Kidney epithelial cell (primary cell): ENCODE results near the gene PAX6. TPM values are rescaled to one million over a fixed set of nuclear protein-coding genes. Genes with fewer than 3 reads are reported as not detected.

Experiments
- DNase-seq: peaks from one replicate; pipeline ENCODE4 v3.0.0-alpha.2; 2010; ENCODE audit warnings: low read depth
- H3K27me3 ChIP-seq: 2 replicates; pipeline ENCODE4 v1.6.0; 2011; ENCODE audit warnings: low read length; ENCODE audit not compliant: control insufficient read depth, insufficient read depth
- H3K36me3 ChIP-seq: 2 replicates; pipeline ENCODE4 v1.5.1; 2011; ENCODE audit warnings: low read length; ENCODE audit not compliant: control insufficient read depth, insufficient read depth
- H3K4me3 ChIP-seq: 2 replicates; pipeline ENCODE4 v1.5.1; 2011; ENCODE audit warnings: low read depth, mild to moderate bottlenecking, control low read depth, low read length
- total RNA-seq: library from RNA; depleted of rRNA; stranded (reverse); fragments of >200 nt; gene quantifications from 2 replicates; pipeline ENCODE4 v1.2.3, GENCODE V29; 2015
- TF ChIP-seq, protein P1 (sequence below): IDR thresholded peaks from 2 replicates; pipeline ENCODE4 v1.5.1; 2011; ENCODE audit warnings: mild to moderate bottlenecking, moderate library complexity, low read length, control low read depth, inconsistent platforms; ENCODE audit not compliant: insufficient read depth, poor library complexity, severe bottlenecking

The PAX6 gene
- total RNA-seq, 1 donor from 2014 or later = 1.1 TPM

DNA sequence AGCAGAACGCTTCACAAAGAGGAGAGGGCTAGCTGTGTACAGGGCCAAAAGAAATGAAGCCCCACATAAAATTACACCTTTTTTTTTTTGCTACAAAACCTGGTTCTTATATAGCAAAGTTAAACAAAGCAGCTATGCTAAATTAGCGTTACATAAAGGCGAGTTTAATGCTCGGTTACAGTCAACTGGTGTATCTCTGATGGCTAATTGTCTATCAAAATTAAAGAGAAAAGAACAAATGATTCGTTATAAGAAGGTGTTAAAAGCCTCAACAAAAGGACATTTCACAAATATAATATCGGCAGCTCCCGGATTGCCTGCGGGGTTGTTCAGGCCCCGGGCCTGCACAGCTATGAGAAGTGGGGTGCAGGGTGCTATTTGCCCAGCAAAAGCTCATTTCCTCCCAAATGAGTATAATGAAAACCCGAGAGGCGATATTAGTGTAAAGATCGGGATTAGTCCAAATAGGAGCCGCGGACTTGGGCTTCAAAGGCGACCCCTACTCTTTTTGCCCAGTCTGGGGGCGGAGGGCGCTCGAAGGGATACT is 13.3 kb upstream of the PAX6 start:
- DNase-seq = no peak

DNA sequence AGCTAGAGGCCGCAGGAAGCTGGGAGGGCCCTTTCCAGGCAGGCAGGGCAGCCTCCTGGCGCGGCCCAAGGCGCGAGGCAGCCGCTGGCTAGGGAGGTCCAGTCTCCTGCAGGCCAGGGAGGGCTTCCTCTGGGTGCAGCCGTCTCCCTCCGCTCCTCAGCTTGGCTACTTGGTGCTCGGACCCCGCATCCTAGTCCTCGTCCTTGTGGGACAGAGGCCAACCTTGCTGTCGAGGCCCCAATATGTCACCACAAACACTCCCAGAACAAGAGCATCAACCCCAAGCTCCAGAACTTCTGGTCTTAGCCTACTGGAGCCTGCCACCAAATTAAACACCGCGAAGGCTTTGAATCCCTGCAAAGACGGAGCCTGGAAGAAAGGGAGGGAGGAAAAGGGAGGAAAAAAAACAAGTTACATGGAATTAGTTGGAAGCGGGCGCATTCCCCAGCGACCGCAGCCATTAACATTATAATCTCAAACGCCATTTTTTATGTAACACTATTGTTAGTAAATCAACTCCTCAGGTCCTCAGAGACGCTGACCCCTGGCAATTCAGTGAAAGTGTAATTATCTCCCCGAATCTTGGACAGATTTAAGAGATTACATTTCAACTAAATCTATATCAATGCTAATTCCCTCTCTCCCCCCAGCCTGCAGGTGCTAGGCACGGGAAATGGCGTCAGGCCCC is 12.7 kb upstream of the PAX6 start:
- TF ChIP-seq, protein P1, sequence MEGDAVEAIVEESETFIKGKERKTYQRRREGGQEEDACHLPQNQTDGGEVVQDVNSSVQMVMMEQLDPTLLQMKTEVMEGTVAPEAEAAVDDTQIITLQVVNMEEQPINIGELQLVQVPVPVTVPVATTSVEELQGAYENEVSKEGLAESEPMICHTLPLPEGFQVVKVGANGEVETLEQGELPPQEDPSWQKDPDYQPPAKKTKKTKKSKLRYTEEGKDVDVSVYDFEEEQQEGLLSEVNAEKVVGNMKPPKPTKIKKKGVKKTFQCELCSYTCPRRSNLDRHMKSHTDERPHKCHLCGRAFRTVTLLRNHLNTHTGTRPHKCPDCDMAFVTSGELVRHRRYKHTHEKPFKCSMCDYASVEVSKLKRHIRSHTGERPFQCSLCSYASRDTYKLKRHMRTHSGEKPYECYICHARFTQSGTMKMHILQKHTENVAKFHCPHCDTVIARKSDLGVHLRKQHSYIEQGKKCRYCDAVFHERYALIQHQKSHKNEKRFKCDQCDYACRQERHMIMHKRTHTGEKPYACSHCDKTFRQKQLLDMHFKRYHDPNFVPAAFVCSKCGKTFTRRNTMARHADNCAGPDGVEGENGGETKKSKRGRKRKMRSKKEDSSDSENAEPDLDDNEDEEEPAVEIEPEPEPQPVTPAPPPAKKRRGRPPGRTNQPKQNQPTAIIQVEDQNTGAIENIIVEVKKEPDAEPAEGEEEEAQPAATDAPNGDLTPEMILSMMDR = no peak
- H3K4me3 ChIP-seq = no peak overlapping the region
- H3K27me3 ChIP-seq = peaks cover 90% of the 10 kb centered on the region
- no peaks in the 10 kb centered on the region for H3K36me3 ChIP-seq
- DNase-seq = no peak

More for the DNA sequence above, 13.3 kb upstream of the PAX6 start:
- TF ChIP-seq, protein P1 = no peak
- Histone ChIP-seq H3K27me3 (peaks cover 88% of the 10 kb centered on the region), H3K4me3 (no peak overlapping the region), H3K36me3 (no peaks in the 10 kb centered on the region)

DNA sequence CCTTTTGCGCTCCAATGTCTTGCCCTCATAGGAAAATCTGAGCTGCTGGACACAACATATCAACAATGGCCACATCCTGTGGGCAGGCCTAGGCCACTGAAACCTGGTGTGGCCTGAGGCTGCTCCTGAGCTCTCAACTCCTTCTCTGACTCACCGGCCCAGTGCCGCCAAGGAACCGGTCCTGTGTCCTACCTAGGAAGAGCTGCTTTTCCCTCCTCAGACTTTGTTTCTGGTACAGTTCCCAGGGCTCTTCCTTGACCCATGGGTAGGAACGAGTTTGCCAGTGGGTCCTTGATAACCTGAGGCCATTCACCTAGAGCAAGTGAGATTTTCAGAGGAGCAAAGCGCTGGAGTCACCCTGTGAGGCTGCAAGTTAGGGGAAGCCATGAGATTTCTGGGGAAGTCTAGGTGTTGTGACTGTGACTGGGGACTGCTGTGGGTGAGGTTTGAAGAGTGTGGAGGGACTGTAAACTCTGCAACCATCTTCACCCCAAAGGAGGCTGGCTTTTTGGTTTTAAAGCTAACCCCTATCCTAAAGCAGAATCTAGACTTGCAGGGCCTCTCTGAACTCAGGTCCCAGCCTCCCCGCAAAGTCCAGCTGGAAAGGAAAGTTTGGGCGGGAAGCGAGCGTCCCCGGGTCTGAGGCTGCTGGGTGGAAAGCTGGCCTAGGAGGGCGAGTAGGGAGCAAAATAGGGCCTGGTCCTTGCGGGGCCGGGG is 12.0 kb upstream of the PAX6 start:
- DNase-seq = no peak
- no peak overlapping the region for H3K4me3 ChIP-seq
- TF ChIP-seq, protein P1 = no peak
- no peaks in the 10 kb centered on the region for H3K36me3 ChIP-seq
- H3K27me3 ChIP-seq = peaks cover 96% of the 10 kb centered on the region

DNA sequence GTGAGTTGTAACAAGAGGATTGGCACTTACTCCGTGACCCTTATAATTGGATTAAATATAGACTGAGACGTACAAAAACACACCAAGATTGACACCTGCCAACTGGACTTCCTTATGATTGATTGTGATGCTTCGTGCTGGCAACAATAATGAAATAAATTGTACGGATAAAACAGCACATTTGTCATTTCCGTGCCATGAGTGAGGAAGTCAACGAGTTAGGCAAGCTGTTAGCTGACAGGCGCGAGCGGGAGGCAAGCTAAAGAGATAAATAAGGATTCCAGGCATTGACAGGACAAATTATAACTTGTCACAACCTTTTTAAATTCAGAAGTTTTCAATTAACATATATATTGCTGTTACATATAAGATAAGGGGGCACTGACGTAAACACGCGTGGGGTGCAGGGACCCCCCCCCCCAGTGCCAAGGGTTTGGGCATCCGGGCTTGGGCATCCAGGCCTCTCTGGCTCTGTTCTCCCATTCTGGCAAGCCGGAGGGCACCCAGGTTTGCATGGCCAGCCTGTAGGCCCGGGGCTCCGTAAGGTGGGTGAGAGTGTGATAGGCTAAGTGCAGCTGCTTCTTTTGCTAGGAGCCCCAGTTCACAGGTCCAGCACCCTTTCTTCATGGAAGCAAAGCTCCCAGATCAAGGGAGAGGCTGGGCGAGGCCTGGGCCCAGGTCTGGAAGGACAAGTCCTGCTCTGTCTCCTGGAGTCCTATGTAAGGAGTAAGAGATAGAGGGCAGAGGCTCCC is 11.2 kb upstream of the PAX6 start:
- H3K27me3 ChIP-seq = peaks cover 96% of the 10 kb centered on the region
- no peaks in the 10 kb centered on the region for H3K36me3 ChIP-seq
- no peak for DNase-seq
- no peak overlapping the region for H3K4me3 ChIP-seq
- TF ChIP-seq, protein P1 = no peak

DNA sequence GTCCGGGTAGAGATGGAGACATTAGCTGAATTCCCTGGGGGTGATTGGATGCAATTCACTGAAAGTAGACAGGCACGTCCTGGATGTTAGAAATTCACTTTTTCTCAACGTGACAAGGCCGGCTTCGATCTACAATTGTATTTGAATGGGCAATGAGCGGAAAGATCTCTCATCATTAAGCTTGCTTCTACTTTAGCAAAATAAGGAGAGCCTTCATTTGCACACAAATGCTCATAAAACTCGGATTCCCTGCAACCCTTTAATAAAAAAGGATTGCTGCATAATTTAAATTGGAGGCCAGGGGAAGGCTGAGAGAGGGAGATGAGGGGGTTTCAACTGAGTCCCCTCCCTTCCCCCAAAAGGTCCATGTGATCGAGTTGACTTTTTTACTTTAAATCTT is 10.6 kb upstream of the PAX6 start:
- Histone ChIP-seq H3K4me3 (no peak overlapping the region), H3K27me3 (peaks cover 96% of the 10 kb centered on the region), H3K36me3 (no peaks in the 10 kb centered on the region)
- DNase-seq = no peak
- TF ChIP-seq, protein P1 = no peak
